ENCODE data around the gene TRAPPC11. TPM values are rescaled to one million over a fixed set of nuclear protein-coding genes. Genes with fewer than 3 reads are reported as not detected.
A peak's percentile ranks its signal among the peaks of the same experiment; 100 is the strongest.

The TRAPPC11 gene
- total RNA-seq, 2 donors from 2014 or later, result 38.4 to 49.7 TPM

DNA sequence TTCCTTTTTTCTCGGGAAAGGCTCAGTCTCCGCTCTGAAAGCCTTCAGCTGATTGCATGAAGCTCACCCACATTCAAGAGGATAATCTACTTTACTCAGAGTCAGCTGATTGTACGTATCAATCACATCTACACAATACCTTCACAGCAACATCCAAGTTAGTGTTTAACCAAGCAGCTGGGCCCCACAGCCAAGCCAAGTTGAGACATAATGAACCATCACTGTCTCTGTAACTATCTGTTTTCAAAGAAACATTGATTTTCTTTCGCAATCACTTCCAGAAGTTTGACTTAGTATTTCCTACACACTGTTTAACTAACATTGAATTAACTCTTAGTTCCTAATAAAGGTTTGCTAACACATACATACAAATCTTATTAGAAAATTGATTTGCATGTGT is 40.4 kb upstream of the TRAPPC11 start:
- TF ChIP-seq, protein P1, sequence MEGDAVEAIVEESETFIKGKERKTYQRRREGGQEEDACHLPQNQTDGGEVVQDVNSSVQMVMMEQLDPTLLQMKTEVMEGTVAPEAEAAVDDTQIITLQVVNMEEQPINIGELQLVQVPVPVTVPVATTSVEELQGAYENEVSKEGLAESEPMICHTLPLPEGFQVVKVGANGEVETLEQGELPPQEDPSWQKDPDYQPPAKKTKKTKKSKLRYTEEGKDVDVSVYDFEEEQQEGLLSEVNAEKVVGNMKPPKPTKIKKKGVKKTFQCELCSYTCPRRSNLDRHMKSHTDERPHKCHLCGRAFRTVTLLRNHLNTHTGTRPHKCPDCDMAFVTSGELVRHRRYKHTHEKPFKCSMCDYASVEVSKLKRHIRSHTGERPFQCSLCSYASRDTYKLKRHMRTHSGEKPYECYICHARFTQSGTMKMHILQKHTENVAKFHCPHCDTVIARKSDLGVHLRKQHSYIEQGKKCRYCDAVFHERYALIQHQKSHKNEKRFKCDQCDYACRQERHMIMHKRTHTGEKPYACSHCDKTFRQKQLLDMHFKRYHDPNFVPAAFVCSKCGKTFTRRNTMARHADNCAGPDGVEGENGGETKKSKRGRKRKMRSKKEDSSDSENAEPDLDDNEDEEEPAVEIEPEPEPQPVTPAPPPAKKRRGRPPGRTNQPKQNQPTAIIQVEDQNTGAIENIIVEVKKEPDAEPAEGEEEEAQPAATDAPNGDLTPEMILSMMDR (conservative IDR thresholded peaks at IDR 0.05), result no peak
- Histone ChIP-seq H3K27ac (ENCODE audit: low read depth, low read length) (peak overlapping the region; percentile 27), H3K27me3 (ENCODE audit: control insufficient read depth, insufficient read depth, low read length, poor library complexity, severe bottlenecking) (no peaks in the 10 kb centered on the region), H3K9ac (ENCODE audit: extremely low read depth, low read length, poor library complexity, severe bottlenecking) (peak overlapping the region; percentile 36), H3K4me1 (ENCODE audit: control insufficient read depth, insufficient read depth, low read length) (peaks cover 3% of the 10 kb centered on the region), H3K9me3 (ENCODE audit: control insufficient read depth, low read length) (no peaks in the 10 kb centered on the region), H3K4me3 (ENCODE audit: low read length) (peak overlapping the region; percentile 53), H3K36me3 (ENCODE audit: control insufficient read depth, insufficient read depth, low read length) (no peaks in the 10 kb centered on the region)
- DNase-seq, result no peak
- peaks cover under 1% of the 10 kb centered on the region for H3K27me3 Mint-ChIP-seq (ENCODE audit: insufficient read depth)
- WGBS, 2 experiments (ENCODE audit: insufficient coverage in 1 of 2, insufficient read length in 1 of 2), result 61 to 73% methylated on average over 2 to 4 of the region's 4 CpGs
- H3K36me3 Mint-ChIP-seq (ENCODE audit: low read depth), result no peaks in the 10 kb centered on the region
- peak overlapping the region; percentile 28 for H3K4me3 Mint-ChIP-seq
- H3K4me1 Mint-ChIP-seq, result peaks cover 18% of the 10 kb centered on the region
- H3K27ac Mint-ChIP-seq, result peak overlapping the region; percentile 68
- peaks cover 3% of the 10 kb centered on the region for H3K9me3 Mint-ChIP-seq

- H3K9me3 ChIP-seq (ENCODE audit: control insufficient read depth, low read length), result no peaks in the 10 kb centered on the region
- Mint-ChIP-seq H3K4me3 (no peak overlapping the region), H3K27ac (no peak overlapping the region), H3K36me3 (ENCODE audit: low read depth) (no peaks in the 10 kb centered on the region), H3K27me3 (ENCODE audit: insufficient read depth) (no peaks in the 10 kb centered on the region), H3K4me1 (peaks cover 18% of the 10 kb centered on the region), H3K9me3 (peaks cover 3% of the 10 kb centered on the region)
- peaks cover 3% of the 10 kb centered on the region for H3K4me1 ChIP-seq (ENCODE audit: control insufficient read depth, insufficient read depth, low read length)
- no peaks in the 10 kb centered on the region for H3K36me3 ChIP-seq (ENCODE audit: control insufficient read depth, insufficient read depth, low read length)
- H3K27ac ChIP-seq (ENCODE audit: low read depth, low read length), result no peak overlapping the region
- no peak overlapping the region for H3K9ac ChIP-seq (ENCODE audit: extremely low read depth, low read length, poor library complexity, severe bottlenecking)
- no peaks in the 10 kb centered on the region for H3K27me3 ChIP-seq (ENCODE audit: control insufficient read depth, insufficient read depth, low read length, poor library complexity, severe bottlenecking)
- TF ChIP-seq, protein P1 (conservative IDR thresholded peaks at IDR 0.05), result no peak
- no peak overlapping the region for H3K4me3 ChIP-seq (ENCODE audit: low read length)
- DNase-seq, result no peak
- WGBS, 2 experiments (ENCODE audit: insufficient coverage in 1 of 2, insufficient read length in 1 of 2), result 93% methylated on average over 1 to 2 of the region's 2 CpGs
Observed at GRCh38 chr4:183620421-183620820, 38.7 kb upstream of the TRAPPC11 start.

GRCh38 chr4:183621875-183622274 is 37.2 kb upstream of the TRAPPC11 start:
- Histone ChIP-seq H3K4me3 (ENCODE audit: low read length) (no peak overlapping the region), H3K4me1 (ENCODE audit: control insufficient read depth, insufficient read depth, low read length) (peaks cover 3% of the 10 kb centered on the region), H3K27me3 (ENCODE audit: control insufficient read depth, insufficient read depth, low read length, poor library complexity, severe bottlenecking) (no peaks in the 10 kb centered on the region), H3K36me3 (ENCODE audit: control insufficient read depth, insufficient read depth, low read length) (no peaks in the 10 kb centered on the region), H3K27ac (ENCODE audit: low read depth, low read length) (no peak overlapping the region), H3K9me3 (ENCODE audit: control insufficient read depth, low read length) (no peaks in the 10 kb centered on the region), H3K9ac (ENCODE audit: extremely low read depth, low read length, poor library complexity, severe bottlenecking) (no peak overlapping the region)
- H3K36me3 Mint-ChIP-seq (ENCODE audit: low read depth), result no peaks in the 10 kb centered on the region
- H3K4me1 Mint-ChIP-seq, result peaks cover 18% of the 10 kb centered on the region
- H3K4me3 Mint-ChIP-seq, result no peak overlapping the region
- DNase-seq, result no peak
- H3K27ac Mint-ChIP-seq, result no peak overlapping the region
- H3K27me3 Mint-ChIP-seq (ENCODE audit: insufficient read depth), result no peaks in the 10 kb centered on the region
- TF ChIP-seq, protein P1 (conservative IDR thresholded peaks at IDR 0.05), result no peak
- peaks cover under 1% of the 10 kb centered on the region for H3K9me3 Mint-ChIP-seq
- WGBS, 2 experiments (ENCODE audit: insufficient coverage in 1 of 2, insufficient read length in 1 of 2), result 95% methylated on average over 1 of the region's 1 CpG; no CpG with 5 or more reads in 1 of the 2 experiments
